ENCODE data around the gene RBPJL.
A peak's percentile ranks its signal among the peaks of the same experiment; 100 is the strongest.

RBPJL gene

DNA sequence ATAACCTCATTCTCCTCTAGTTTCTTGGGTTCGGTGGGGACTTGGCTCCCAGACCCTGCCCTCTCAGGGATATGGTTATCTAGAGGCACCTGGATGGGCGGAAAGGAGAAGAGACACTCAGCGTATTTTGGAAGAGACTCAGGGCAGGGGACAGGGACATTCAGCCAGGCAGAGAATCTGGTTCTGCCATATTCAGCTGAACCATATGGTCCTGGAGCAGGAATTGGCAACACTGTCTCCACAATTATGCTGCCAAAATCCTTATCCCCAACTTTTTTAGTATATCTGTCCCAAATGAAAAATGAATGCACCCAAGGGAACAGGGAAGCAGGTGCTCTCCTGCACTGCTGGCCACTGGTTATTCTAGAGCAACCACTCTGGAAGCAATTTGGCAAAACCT lies 23.8 kb downstream of the RBPJL start:
- DNase-seq (ENCODE audit: low read depth): no peak
- no peak overlapping the region for H3K4me3 ChIP-seq (ENCODE audit: control insufficient read depth, low read depth, low read length)
- TF ChIP-seq CTCF (conservative IDR thresholded peaks at IDR 0.05; ENCODE audit: control insufficient read depth, insufficient read depth, low read depth, low read length): no peak

DNA sequence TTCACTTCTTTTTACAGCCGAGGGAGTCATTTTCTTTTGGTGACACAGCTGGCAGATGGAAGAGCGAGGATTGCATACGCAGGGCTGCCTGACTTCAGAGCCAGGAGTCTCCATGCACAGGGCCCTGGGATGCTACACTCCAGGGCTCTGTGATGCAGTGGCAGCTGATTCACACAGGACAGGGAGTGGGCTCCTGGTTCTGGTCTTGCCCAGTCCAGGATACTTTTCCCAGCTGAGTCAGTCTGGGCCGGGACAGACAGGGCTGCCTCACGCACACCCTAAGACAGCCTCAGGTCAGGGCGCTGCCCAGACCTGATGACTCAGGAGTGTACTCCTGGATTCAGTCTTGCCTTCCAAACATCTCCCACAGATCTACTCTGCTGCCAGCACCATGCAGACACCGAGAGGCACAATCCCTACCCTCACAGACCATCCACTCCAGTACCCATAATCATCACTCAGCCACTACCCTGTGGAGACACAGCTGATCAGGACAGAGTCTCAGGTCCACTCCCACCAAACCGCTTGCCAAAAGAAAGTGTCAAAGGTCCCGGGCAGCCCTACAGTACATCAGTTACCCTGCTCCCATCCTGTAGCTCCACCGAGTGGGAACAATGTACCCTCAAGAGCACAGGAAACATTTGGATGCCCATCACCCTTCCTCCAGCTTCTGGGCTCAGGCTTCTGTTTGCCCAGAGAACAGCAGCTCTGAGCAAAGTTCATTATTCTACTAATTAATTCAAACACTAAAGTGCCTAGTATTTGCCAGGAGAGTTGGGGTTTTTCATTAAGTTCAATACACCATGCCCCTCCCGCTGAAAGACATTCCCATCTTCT lies 30.1 kb downstream of the RBPJL start:
- peak; percentile 96 for DNase-seq (ENCODE audit: low read depth)
- no peak for TF ChIP-seq CTCF (conservative IDR thresholded peaks at IDR 0.05; ENCODE audit: control insufficient read depth, insufficient read depth, low read depth, low read length)
- no peak overlapping the region for H3K4me3 ChIP-seq (ENCODE audit: control insufficient read depth, low read depth, low read length)

- peak; percentile 84 for DNase-seq (ENCODE audit: low read depth)
- TF ChIP-seq CTCF (conservative IDR thresholded peaks at IDR 0.05; ENCODE audit: control insufficient read depth, insufficient read depth, low read depth, low read length): no peak
Observed at GRCh38 chr20:45337367-45338120, 30.9 kb downstream of the RBPJL start.

GRCh38 chr20:45338121-45339030 lies 31.7 kb downstream of the RBPJL start:
- no peak for TF ChIP-seq CTCF (conservative IDR thresholded peaks at IDR 0.05; ENCODE audit: control insufficient read depth, insufficient read depth, low read depth, low read length)
- H3K4me3 ChIP-seq (ENCODE audit: control insufficient read depth, low read depth, low read length): no peak overlapping the region
- peak; percentile 40 for DNase-seq (ENCODE audit: low read depth)

More at GRCh38 chr20:45337367-45338120, 30.9 kb downstream of the RBPJL start:
- H3K4me3 ChIP-seq (ENCODE audit: control insufficient read depth, low read depth, low read length): no peak overlapping the region

DNA sequence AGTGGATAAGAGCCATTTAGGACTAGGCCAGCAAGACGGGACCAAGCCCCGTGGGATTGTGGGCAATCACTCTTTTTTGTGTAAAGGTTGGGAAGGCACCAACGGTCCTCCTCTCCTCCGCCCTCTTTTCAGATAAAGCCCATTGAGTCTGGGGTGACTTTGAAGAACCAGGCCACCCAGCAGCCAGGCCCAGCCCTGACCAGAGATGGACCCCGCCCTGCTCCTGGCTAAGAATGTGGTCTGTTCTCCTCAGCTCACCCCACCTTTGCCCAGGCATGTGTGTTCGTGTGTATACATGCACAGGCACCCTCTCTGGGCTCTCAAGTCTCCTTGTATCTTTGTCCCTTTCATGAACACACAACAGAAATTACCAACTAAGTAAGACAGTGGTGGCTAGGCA lies 32.4 kb downstream of the RBPJL start:
- DNase-seq (ENCODE audit: low read depth): no peak
- no peak for TF ChIP-seq CTCF (conservative IDR thresholded peaks at IDR 0.05; ENCODE audit: control insufficient read depth, insufficient read depth, low read depth, low read length)
- H3K4me3 ChIP-seq (ENCODE audit: control insufficient read depth, low read depth, low read length): no peak overlapping the region

DNA sequence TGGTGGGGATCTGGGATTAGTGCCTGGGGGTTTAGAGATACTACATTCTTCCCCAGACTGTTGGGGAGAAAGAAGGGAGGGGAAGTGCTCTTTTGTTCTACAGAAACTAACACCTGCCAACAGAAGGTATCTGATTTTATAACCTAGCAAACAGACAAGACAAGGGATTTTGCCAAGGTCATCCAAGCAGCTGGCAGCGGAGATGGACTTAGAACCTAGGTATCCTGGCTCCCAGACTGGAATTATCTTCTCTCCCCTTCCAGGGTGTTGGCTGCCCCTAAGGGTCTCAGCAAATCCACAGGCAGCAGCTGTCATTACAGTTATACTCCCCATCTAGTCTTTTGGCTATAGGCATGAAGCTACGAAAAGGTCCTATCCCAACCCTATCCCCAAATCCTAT lies 33.2 kb downstream of the RBPJL start:
- DNase-seq (ENCODE audit: low read depth): no peak
- no peak for TF ChIP-seq CTCF (conservative IDR thresholded peaks at IDR 0.05; ENCODE audit: control insufficient read depth, insufficient read depth, low read depth, low read length)
- H3K4me3 ChIP-seq (ENCODE audit: control insufficient read depth, low read depth, low read length): no peak overlapping the region
